NCI-H1694 treated with DMSO at 0.1 percent for 48 hours (cell line): Measurements from ENCODE around the gene CFAP210.

Experiments
- DNase-seq: peaks from one replicate; lab custom pipeline; 2025; lab: John Stamatoyannopoulos, UW

Gene CFAP210

GRCh38 chr2:169694113-169694893 lies at the start of gene CFAP210, which contains the start of gene PHOSPHO2:
Gene CFAP210, minus strand, starts transcription at chr2:169694405. Its CDS starts 78 bp downstream, at chr2:169694327.
Gene PHOSPHO2, plus strand, starts transcription at chr2:169694469. Its CDS starts 6,503 bp downstream, at chr2:169700972.
- DNase-seq: peak; percentile 89

GRCh38 chr2:169743549-169743948 lies 49.3 kb upstream of the CFAP210 start:
- DNase-seq: no peak

GRCh38 chr2:169739351-169739750 lies 45.1 kb upstream of the CFAP210 start:
- DNase-seq: no peak

- DNase-seq: no peak
Observed at GRCh38 chr2:169738566-169739229, 44.5 kb upstream of the CFAP210 start.

GRCh38 chr2:169736902-169737301 lies 42.7 kb upstream of the CFAP210 start:
- no peak for DNase-seq

GRCh38 chr2:169735623-169736022 lies 41.4 kb upstream of the CFAP210 start:
- DNase-seq: no peak

GRCh38 chr2:169734169-169734847 lies 40.1 kb upstream of the CFAP210 start:
- peak; percentile 31 for DNase-seq

- no peak for DNase-seq
Observed at GRCh38 chr2:169732583-169733358, 38.6 kb upstream of the CFAP210 start.

GRCh38 chr2:169732075-169732474 lies 37.9 kb upstream of the CFAP210 start:
- no peak for DNase-seq

- DNase-seq: no peak
Observed at GRCh38 chr2:169729274-169729605, 35.0 kb upstream of the CFAP210 start.

- no peak for DNase-seq
Observed at GRCh38 chr2:169727065-169727464, 32.9 kb upstream of the CFAP210 start.

- no peak for DNase-seq
Observed at GRCh38 chr2:169721016-169721415, 26.8 kb upstream of the CFAP210 start.

GRCh38 chr2:169718930-169719504 lies 24.8 kb upstream of the CFAP210 start:
- DNase-seq: no peak

GRCh38 chr2:169717691-169718063 lies 23.5 kb upstream of the CFAP210 start:
- DNase-seq: no peak

GRCh38 chr2:169716938-169717690 lies 22.9 kb upstream of the CFAP210 start:
- DNase-seq: no peak

GRCh38 chr2:169716238-169716886 lies 22.2 kb upstream of the CFAP210 start:
- DNase-seq: no peak

GRCh38 chr2:169715379-169716237 lies 21.4 kb upstream of the CFAP210 start:
- DNase-seq: no peak

GRCh38 chr2:169714699-169715098 lies 20.5 kb upstream of the CFAP210 start:
- DNase-seq: no peak

GRCh38 chr2:169713331-169713730 lies 19.1 kb upstream of the CFAP210 start:
- no peak for DNase-seq
